ENCODE measurements around the gene TRANK1. TPM values are rescaled to one million over a fixed set of nuclear protein-coding genes. Genes with fewer than 3 reads are reported as not detected.

TRANK1 gene
- total and polyA plus RNA-seq, 2 of the 8 experiments (the other 6 are each of a cell fraction or from before 2014, with no cell fraction given) = 2.9 to 8.8 TPM

GRCh38 chr3:36843065-36844051 is 101.5 kb downstream of the TRANK1 start:
- CTCF ChIA-PET (ENCODE audit: partially characterized antibody) = interaction anchor here (0.5 to 12.1 kb wide), 33 partner anchors 8 to 1625 kb away, joined by 3 to 125 read pairs (median 4); no protein-coding TSS in a partner anchor
- H3K9me3 ChIP-seq (ENCODE audit: insufficient read depth in 2 of 2, low read depth in 1 of 2, low read length in 1 of 2) = peaks cover 7 to 10% of the 10 kb centered on the region in 2 experiments; a peak in 2 of 4 replicates
- H3K4me1 ChIP-seq (replicated peaks in 1 of 4; ENCODE audit: control insufficient read depth in 3 of 4, insufficient read depth in 4 of 4, low read length in 3 of 4) = no peaks in the 10 kb centered on the region
- no peaks in the 10 kb centered on the region for H3K79me1 ChIP-seq (ENCODE audit: low read depth, low read length)
- H3K4ac ChIP-seq (replicated peaks; ENCODE audit: insufficient read length, low read depth, low read length) = no peak overlapping the region
- no peaks in the 10 kb centered on the region; the same call in 1 of the 2 replicates for H3K23me2 ChIP-seq (ENCODE audit: low read depth, low read length)
- no peak overlapping the region for H3K14ac ChIP-seq (ENCODE audit: insufficient read length)
- no peak overlapping the region for H2BK15ac ChIP-seq (ENCODE audit: low read length)
- 27% methylated on average over 4 of the region's 4 CpGs; no CpG with 5 or more reads in 1 of the 2 experiments for whole genome bisulfite sequencing, 2 experiments (ENCODE audit: extremely low coverage in 1 of 2, insufficient coverage in 1 of 2, insufficient read length in 1 of 2, insufficient replicate concordance in 2 of 2, low coverage in 1 of 2, low lambda C conversion rate in 2 of 2, missing lambda C conversion rate in 1 of 2)
- DNase-seq (ENCODE audit: low read depth in 1 of 2, low spot score in 2 of 2) (peak; percentile 69 to 79), FAIRE-seq (peak; percentile 95)
- H2BK120ac ChIP-seq (replicated peaks; ENCODE audit: low read depth, low read length) = no peak overlapping the region
- H2BK12ac ChIP-seq (ENCODE audit: low read depth, low read length) = no peak overlapping the region
- H4K20me1 ChIP-seq (replicated peaks in 1 of 2; ENCODE audit: control insufficient read depth in 1 of 2, insufficient read depth in 2 of 2, low read length in 2 of 2) = no peaks in the 10 kb centered on the region
- H3K27ac ChIP-seq (ENCODE audit: low read depth, low read length) = no peak overlapping the region
- no peak overlapping the region for H3K18ac ChIP-seq (ENCODE audit: extremely low read depth, low read length)
- H3K79me2 ChIP-seq (ENCODE audit: control insufficient read depth in 1 of 2, insufficient read depth in 2 of 2, low read length in 2 of 2) = no peaks in the 10 kb centered on the region
- no peak overlapping the region for H4K8ac ChIP-seq (ENCODE audit: extremely low read depth, insufficient read depth, low read length)
- H3K23ac ChIP-seq (ENCODE audit: insufficient read length) = no peak overlapping the region
- H3K4me3 ChIP-seq (ENCODE audit: extremely low read depth in 1 of 4, insufficient read depth in 2 of 4, low read depth in 3 of 4, low read length in 4 of 4) = no peak overlapping the region
- no peaks in the 10 kb centered on the region for H3K27me3 ChIP-seq (replicated peaks in 1 of 4; ENCODE audit: control insufficient read depth in 3 of 4, extremely low read depth in 1 of 4, insufficient read depth in 3 of 4, low read length in 3 of 4)
- peak overlapping the region; percentile 79 for H2AFZ ChIP-seq (ENCODE audit: low read length)
- no peak overlapping the region for H4K91ac ChIP-seq (replicated peaks; ENCODE audit: insufficient read length, low read length)
- no peak overlapping the region for H2AK5ac ChIP-seq (ENCODE audit: low read depth, low read length)
- no peak overlapping the region for H3K4me2 ChIP-seq (ENCODE audit: insufficient read depth in 1 of 2, low read depth in 2 of 2, low read length in 2 of 2)
- H3K9ac ChIP-seq (replicated peaks in 1 of 4; ENCODE audit: extremely low read depth in 1 of 4, low read depth in 3 of 4, low read length in 3 of 4) = no peak overlapping the region
- H2BK20ac ChIP-seq (ENCODE audit: low read length) = no peak overlapping the region
- no peak overlapping the region for H4K5ac ChIP-seq (ENCODE audit: insufficient read length, low read depth, low read length)
- POLR2A ChIA-PET (ENCODE audit: partially characterized antibody) = interaction anchor here (0.7 kb wide), 1 partner anchor 18 kb away, joined by 3 read pairs; no protein-coding TSS in a partner anchor
- H2BK5ac ChIP-seq (ENCODE audit: low read depth, low read length) = no peak overlapping the region
- no peak overlapping the region for H3K56ac ChIP-seq (replicated peaks; ENCODE audit: insufficient read length, low read depth, low read length)
- H3K36me3 ChIP-seq (ENCODE audit: control insufficient read depth in 2 of 4, insufficient read depth in 4 of 4, low read length in 3 of 4) = peaks cover 0 to 12% (median 0%) of the 10 kb centered on the region in 4 experiments; a peak in 2 of 8 replicates
- TF ChIP-seq BACH1 (IDR thresholded peaks at IDR 0.05; ENCODE audit: low read length) (peak; percentile 95), MAX (IDR thresholded peaks at IDR 0.05) (peak; percentile 42; the same call in 1 of the 2 replicates), KDM1A (IDR thresholded peaks at IDR 0.05; ENCODE audit: borderline replicate concordance, low read length) (peak; percentile 49; the same call in 1 of the 2 replicates), RNF2 (IDR thresholded peaks at IDR 0.05; ENCODE audit: borderline replicate concordance, low read depth, low read length, missing control alignments, poor library complexity, severe bottlenecking) (no peak), ATF2 (IDR thresholded peaks at IDR 0.05; ENCODE audit: low read length) (0 out of 2 replicates have a peak, but pooled peaks have one; percentile 32), MAFK (IDR thresholded peaks at IDR 0.05; ENCODE audit: low read depth, low read length) (peak; percentile 96), ASH2L (IDR thresholded peaks at IDR 0.05; ENCODE audit: low read length) (peak; percentile 67), RBBP5 (IDR thresholded peaks at IDR 0.05; ENCODE audit: borderline replicate concordance, low read depth, low read length) (0 out of 2 replicates have a peak, but pooled peaks have one; percentile 48)

All from H1 (cell line).